ENCODE data around the gene SIM2.

SIM2 gene

GRCh38 chr21:36700971-36701755 is 2.2 kb downstream of the SIM2 start:
- TF ChIP-seq CTCF (IDR thresholded peaks at IDR 0.05; ENCODE audit: borderline replicate concordance, insufficient read depth, low read depth, low read length): no peak
- no peak overlapping the region for H3K4me3 ChIP-seq (ENCODE audit: low read depth, low read length)

GRCh38 chr21:36701756-36702621 is 3.1 kb downstream of the SIM2 start:
- H3K4me3 ChIP-seq (ENCODE audit: low read depth, low read length): no peak overlapping the region
- TF ChIP-seq CTCF (IDR thresholded peaks at IDR 0.05; ENCODE audit: borderline replicate concordance, insufficient read depth, low read depth, low read length): no peak

GRCh38 chr21:36702622-36702968 is 3.7 kb downstream of the SIM2 start:
- no peak for TF ChIP-seq CTCF (IDR thresholded peaks at IDR 0.05; ENCODE audit: borderline replicate concordance, insufficient read depth, low read depth, low read length)
- no peak overlapping the region for H3K4me3 ChIP-seq (ENCODE audit: low read depth, low read length)

- no peak for TF ChIP-seq CTCF (IDR thresholded peaks at IDR 0.05; ENCODE audit: borderline replicate concordance, insufficient read depth, low read depth, low read length)
- H3K4me3 ChIP-seq (ENCODE audit: low read depth, low read length): no peak overlapping the region
Measured at GRCh38 chr21:36703123-36703522, 4.2 kb downstream of the SIM2 start.

- no peak for TF ChIP-seq CTCF (IDR thresholded peaks at IDR 0.05; ENCODE audit: borderline replicate concordance, insufficient read depth, low read depth, low read length)
- H3K4me3 ChIP-seq (ENCODE audit: low read depth, low read length): no peak overlapping the region
Measured at GRCh38 chr21:36703626-36704280, 4.8 kb downstream of the SIM2 start.

GRCh38 chr21:36704281-36704957 is 5.5 kb downstream of the SIM2 start:
- no peak overlapping the region for H3K4me3 ChIP-seq (ENCODE audit: low read depth, low read length)
- no peak for TF ChIP-seq CTCF (IDR thresholded peaks at IDR 0.05; ENCODE audit: borderline replicate concordance, insufficient read depth, low read depth, low read length)

All from GM12875 (cell line).